HepG2 (cell line): Measurements from ENCODE around the gene SPRED2. TPM values are rescaled to one million over a fixed set of nuclear protein-coding genes. Genes with fewer than 3 reads are reported as not detected.

Source experiments
- ATAC-seq: fragments of 200-7000 bp; cut with Tn5 transposase; 3 replicates; pipeline ENCODE4 v1.9.1; 2020; ENCODE audit warnings: mild to moderate bottlenecking, moderate library complexity
- BruUV-seq: library from RNA; stranded (reverse); fragments of 400-500 nt; replicated peaks from 2 replicates; lab custom pipeline; 2021; lab: Mats Ljungman, UMichigan
- CTCF ChIA-PET: fragments of 300-600 bp; formaldehyde crosslinking; extraction: SDS; loops from one replicate; lab custom pipeline; 2021; ENCODE audit warnings: low total read pairs, inconsistent platforms, low intra/inter-chr PET ratio; lab: Yijun Ruan, JAX
- POLR2A ChIA-PET: fragments of 350-600 bp; sonication (Branson Sonifier 250); formaldehyde crosslinking; loops from one replicate; lab custom pipeline; 2020; ENCODE audit warnings: antibody characterized with exemption, inconsistent platforms; lab: Yijun Ruan, JAX
- DNase-seq: peaks from one replicate; pipeline ENCODE4 v3.0.0-alpha.2; 2015; ENCODE audit warnings: low spot score
- FAIRE-seq: peaks from 3 replicates; lab custom pipeline; 2011; peaks lifted over from hg19 to GRCh38; lab: Jason Lieb, UNC
- H2AFZ ChIP-seq: one replicate; pipeline ENCODE4 v1.6.1; 2011; ENCODE audit warnings: low read length, inconsistent platforms
- H3K27ac ChIP-seq: fragments of 300-600 bp; 3 replicates; pipeline ENCODE4 v1.8.0; 2011; ENCODE audit warnings: mixed run types, mild to moderate bottlenecking, mixed read lengths, low read length, inconsistent platforms; ENCODE audit not compliant: insufficient read depth; ENCODE audit errors: extremely low read length
- H3K27me3 ChIP-seq, 2 experiments: fragments of 200-600 bp in 1 of 2; 2 replicates in 1 of 2; 3 replicates in 1 of 2; pipeline versions ENCODE4 v1.6.0 to v1.8.0; 2011; ENCODE audit warnings: low read length in 2 of 2, mild to moderate bottlenecking in 2 of 2, moderate library complexity in 2 of 2, inconsistent platforms in 1 of 2; ENCODE audit not compliant: insufficient read depth in 2 of 2, control insufficient read depth in 1 of 2
- H3K36me3 ChIP-seq, 2 experiments: fragments of 200-600 bp in 1 of 2; replicated peaks in 1 of 2; 2 replicates in 1 of 2; 3 replicates in 1 of 2; pipeline versions ENCODE4 v1.5.1 to v1.8.0; 2011; ENCODE audit warnings: low read length in 2 of 2, inconsistent platforms in 1 of 2; ENCODE audit not compliant: insufficient read depth in 2 of 2, control insufficient read depth in 1 of 2
- H3K4me1 ChIP-seq: 2 replicates; pipeline ENCODE4 v1.5.1; 2012; ENCODE audit warnings: low read length, inconsistent platforms; ENCODE audit not compliant: insufficient read depth
- H3K4me2 ChIP-seq: 2 replicates; pipeline ENCODE4 v1.6.0; 2011; ENCODE audit warnings: low read depth, low read length, inconsistent platforms
- H3K4me3 ChIP-seq, 3 experiments: fragments of 200-600 bp in 1 of 3; sonication (generic), shearing (Covaris generic) in 1 of 3; replicated peaks in 1 of 3; 2 replicates each; pipeline ENCODE4 v1.5.1; 2011 to 2016; ENCODE audit warnings: low read length in 3 of 3, inconsistent platforms in 2 of 3, low read depth in 2 of 3, mild to moderate bottlenecking in 2 of 3, control low read depth in 1 of 3, mixed read lengths in 1 of 3; ENCODE audit not compliant: insufficient read depth in 1 of 3
- H3K79me2 ChIP-seq: one replicate; pipeline ENCODE4 v1.6.1; 2011; ENCODE audit warnings: low read length, inconsistent platforms; ENCODE audit not compliant: insufficient read depth
- H3K9ac ChIP-seq: 2 replicates; pipeline ENCODE4 v1.6.0; 2011; ENCODE audit warnings: mild to moderate bottlenecking, low read depth, low read length, inconsistent platforms; ENCODE audit not compliant: insufficient read depth
- H3K9me3 ChIP-seq: 2 replicates; pipeline ENCODE4 v1.5.1; 2012; ENCODE audit warnings: mild to moderate bottlenecking, low read length
- H4K20me1 ChIP-seq: 2 replicates; pipeline ENCODE4 v1.6.0; 2011; ENCODE audit warnings: inconsistent platforms, mild to moderate bottlenecking, low read length, moderate library complexity; ENCODE audit not compliant: insufficient read depth
- DPF2 ChIP-seq: sonication (generic); formaldehyde crosslinking; IDR thresholded peaks from 2 replicates; pipeline ENCODE4 v1.4.0; 2020; ENCODE audit warnings: mild to moderate bottlenecking, low read depth, missing genetic modification reagents, borderline replicate concordance
- KLF15 ChIP-seq: sonication (generic); formaldehyde crosslinking; IDR thresholded peaks from 2 replicates; pipeline ENCODE4 v1.8.1; 2023; ENCODE audit warnings: borderline replicate concordance, mild to moderate bottlenecking, inconsistent platforms, missing genetic modification reagents, mixed read lengths
- RARA ChIP-seq: IDR thresholded peaks from 2 replicates; pipeline ENCODE4 v1.6.1; 2016; ENCODE audit warnings: missing genetic modification reagents, missing compliant biosample characterization
- TAF1 ChIP-seq: sonication (generic); formaldehyde crosslinking; IDR thresholded peaks from 2 replicates; pipeline ENCODE4 v1.4.0; 2020; ENCODE audit warnings: missing genetic modification reagents
- ZNF337 ChIP-seq: sonication (generic); formaldehyde crosslinking; IDR thresholded peaks from 2 replicates; pipeline ENCODE4 v1.5.1; 2020; ENCODE audit warnings: missing genetic modification reagents, low read depth, mild to moderate bottlenecking, borderline replicate concordance
- ZNF746 ChIP-seq: sonication (generic); formaldehyde crosslinking; IDR thresholded peaks from 2 replicates; pipeline ENCODE4 v1.8.0; 2022; ENCODE audit warnings: mild to moderate bottlenecking, missing genetic modification reagents
- ZNF747 ChIP-seq: sonication (generic); formaldehyde crosslinking; IDR thresholded peaks from 2 replicates; pipeline ENCODE4 v1.8.1; 2023; ENCODE audit warnings: missing genetic modification reagents, mild to moderate bottlenecking, borderline replicate concordance
- ZZZ3 ChIP-seq: sonication (generic); formaldehyde crosslinking; IDR thresholded peaks from 2 replicates; pipeline ENCODE4 v1.4.0; 2020; ENCODE audit warnings: missing genetic modification reagents, mild to moderate bottlenecking, borderline replicate concordance
- WGBS: methylation state at CpG from one replicate; pipeline ENCODE4 v1.1.6; 2017; ENCODE audit warnings: low lambda C conversion rate; 5-methylcytosine and 5-hydroxymethylcytosine counted together
- in situ Hi-C: cut with HindIII; loops from 2 replicates; pipeline ENCODE4 v1.10.0; 2017; ENCODE audit warnings: low pct_unique_long_range_greater_than_20kb; ENCODE audit not compliant: extremely low pct_ligation_motif_present
- intact Hi-C: fragments of 100-400 bp; cut with micrococcal nuclease; formaldehyde crosslinking; loops from one replicate; pipeline ENCODE4 v1.10.0; 2022; ENCODE audit not compliant: unreplicated experiment
- polyA plus RNA-seq, 8 experiments: library from polyadenylated mRNA; depleted of rRNA in 3 of 8; stranded (reverse) in 7 of 8; unstranded in 1 of 8; fragments of >200 nt; fragmentation: Illumina TruSeq in 4 of 8; extraction: Trizol in 4 of 8; gene quantifications; 2 replicates each; pipeline versions ENCODE4 v1.2.1 to v1.2.3, GENCODE V29; 2011 to 2016; ENCODE audit warnings: low read depth in 4 of 8, missing spikeins in 1 of 8, mixed read lengths in 1 of 8; ENCODE audit not compliant: insufficient read depth in 1 of 8
- total RNA-seq, 5 experiments: library from RNA; depleted of rRNA; stranded (reverse); fragments of >200 nt; fragmentation: Illumina TruSeq; extraction: Trizol; gene quantifications; 2 replicates each; pipeline ENCODE4 v1.2.3, GENCODE V29; 2016; ENCODE audit warnings: low read depth in 1 of 5
- TF ChIP-seq, protein P1 (sequence below): sonication (generic); formaldehyde crosslinking; IDR thresholded peaks from 2 replicates; pipeline ENCODE4 v1.5.0; 2020; ENCODE audit warnings: missing genetic modification reagents

SPRED2 gene
- total and polyA plus RNA-seq, 2 of the 13 experiments (the other 11 are each of a cell fraction or from before 2014, with no cell fraction given) = 13.0 to 37.0 TPM

DNA sequence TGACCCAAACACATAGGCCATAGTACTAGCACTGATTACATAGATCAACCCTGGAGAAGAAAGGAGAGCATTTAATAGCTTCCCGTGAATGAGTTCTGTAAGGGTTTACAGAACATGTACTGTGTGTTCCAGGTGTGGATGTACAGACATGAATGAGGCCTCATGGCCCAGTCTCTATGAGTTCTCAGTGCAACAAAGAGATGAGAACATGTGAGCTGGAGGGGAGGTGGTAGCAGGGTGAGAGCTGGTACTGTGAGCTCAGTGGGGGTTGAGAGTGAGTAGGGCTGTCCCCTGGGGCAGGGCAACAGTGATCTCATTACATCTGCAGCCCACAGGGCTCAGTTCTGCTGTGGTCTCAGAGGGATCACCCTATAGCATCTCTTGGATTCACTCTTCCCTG lies 42.6 kb upstream of the SPRED2 start (continued):
- TF ChIP-seq, protein P1, sequence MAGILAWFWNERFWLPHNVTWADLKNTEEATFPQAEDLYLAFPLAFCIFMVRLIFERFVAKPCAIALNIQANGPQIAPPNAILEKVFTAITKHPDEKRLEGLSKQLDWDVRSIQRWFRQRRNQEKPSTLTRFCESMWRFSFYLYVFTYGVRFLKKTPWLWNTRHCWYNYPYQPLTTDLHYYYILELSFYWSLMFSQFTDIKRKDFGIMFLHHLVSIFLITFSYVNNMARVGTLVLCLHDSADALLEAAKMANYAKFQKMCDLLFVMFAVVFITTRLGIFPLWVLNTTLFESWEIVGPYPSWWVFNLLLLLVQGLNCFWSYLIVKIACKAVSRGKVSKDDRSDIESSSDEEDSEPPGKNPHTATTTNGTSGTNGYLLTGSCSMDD (CRISPR knock-in tag) = no peak
- TF ChIP-seq TAF1 (CRISPR knock-in tag) (no peak), ZNF746 (CRISPR knock-in tag) (no peak)

DNA sequence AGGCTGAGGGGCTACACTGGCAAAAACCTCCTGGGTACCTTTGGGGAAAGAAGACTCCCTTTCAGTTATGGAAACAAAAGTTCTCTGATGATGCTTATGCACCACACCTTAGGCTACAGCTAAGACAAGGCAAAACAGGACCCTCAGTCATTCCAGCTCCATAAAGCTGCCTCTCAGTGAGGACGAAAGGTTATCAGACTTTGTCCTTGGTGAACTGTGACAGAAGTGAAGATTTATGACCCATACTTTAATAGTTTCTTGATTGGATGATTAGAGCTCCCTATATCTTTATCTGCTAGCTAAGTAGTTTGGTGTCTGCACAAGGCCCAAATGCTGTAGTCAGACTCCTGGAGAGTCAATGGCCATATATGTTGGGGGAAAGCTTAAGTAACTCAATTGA lies 40.6 kb upstream of the SPRED2 start:
- FAIRE-seq (no peak), ATAC-seq (no peak), DNase-seq (no peak)
- ChIA-PET POLR2A (no interaction called here), CTCF (no interaction called here)
- intact Hi-C loops (no loop called here), in situ Hi-C loops (no loop called here)
- WGBS = 70% methylated on average over 1 of the region's 1 CpG
- Histone ChIP-seq H3K27ac (no peak overlapping the region), H3K4me1 (no peaks in the 10 kb centered on the region), H3K9ac (no peak overlapping the region), H3K79me2 (no peaks in the 10 kb centered on the region), H3K4me3 (no peak overlapping the region), H3K36me3 (no peaks in the 10 kb centered on the region), H4K20me1 (no peaks in the 10 kb centered on the region), H2AFZ (no peak overlapping the region), H3K27me3 (no peaks in the 10 kb centered on the region), H3K9me3 (no peaks in the 10 kb centered on the region), H3K4me2 (no peak overlapping the region)
- no TSS peak for BruUV-seq
- TF ChIP-seq ZNF337 (no peak), KLF15 (no peak), ZZZ3 (CRISPR knock-in tag) (no peak), DPF2 (no peak), ZNF747 (CRISPR knock-in tag) (no peak), RARA (CRISPR knock-in tag) (no peak)
